HG02884 (cell line): ENCODE measurements around the gene WIF1.

Experiments used
- ATAC-seq: cut with Tn5 transposase; IDR thresholded peaks from one replicate; pipeline ENCODE4 v1.9.1; 2021; ENCODE audit warnings: mild to moderate bottlenecking, moderate library complexity; ENCODE audit not compliant: unreplicated experiment

Gene WIF1

DNA sequence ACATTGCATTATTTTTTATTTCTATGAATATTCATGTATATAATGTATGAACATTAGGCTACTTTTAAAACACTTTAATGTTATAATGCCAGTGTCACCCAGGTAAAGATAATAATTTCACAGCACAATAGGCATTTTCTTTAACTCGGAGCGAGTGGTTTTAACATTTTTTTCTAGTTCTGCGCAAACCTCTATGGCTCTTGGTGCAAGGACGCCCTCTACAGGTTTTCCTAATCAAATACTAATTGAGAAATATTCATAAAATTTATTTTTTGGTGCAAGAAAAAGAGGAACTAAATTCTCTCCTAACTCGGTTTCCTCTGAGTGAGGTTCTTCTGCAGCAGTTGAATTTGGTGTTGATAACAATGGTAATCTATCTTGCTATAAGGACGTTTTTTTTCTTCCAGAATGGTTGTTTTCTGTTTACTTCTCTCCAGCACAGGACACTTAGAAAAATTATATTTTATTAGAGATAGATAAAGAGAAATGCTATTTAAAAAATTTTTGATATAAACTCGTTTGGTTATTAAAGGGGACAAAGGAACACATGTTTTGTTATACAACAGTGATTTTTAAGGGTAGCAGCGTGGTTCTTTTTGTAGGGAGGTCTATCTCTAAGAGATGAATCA lies 2.4 kb upstream of the WIF1 start:
- no peak for ATAC-seq

DNA sequence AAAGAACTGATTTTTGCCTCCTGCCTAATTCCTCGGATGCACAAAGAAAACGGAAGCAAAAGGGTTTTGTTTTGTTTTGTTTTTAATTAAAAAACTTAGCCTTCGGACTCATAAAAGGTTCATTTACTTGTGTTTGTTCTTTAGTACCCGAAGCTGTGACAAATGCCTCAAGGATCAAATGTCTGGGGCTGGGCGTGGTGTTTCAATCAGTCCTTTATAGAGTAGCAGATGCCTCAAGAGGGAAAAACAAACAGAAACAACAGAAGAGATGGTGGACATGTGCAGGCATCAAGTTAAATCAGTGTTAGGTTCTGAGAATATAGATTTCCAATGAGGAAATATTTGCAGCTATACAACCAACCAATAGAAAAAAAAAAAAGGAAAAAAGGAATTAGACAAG lies 1.6 kb upstream of the WIF1 start:
- no peak for ATAC-seq

- ATAC-seq = no peak
These were observed 908 bp upstream of the WIF1 start for GRCh38 chr12:65121956-65122469.

DNA sequence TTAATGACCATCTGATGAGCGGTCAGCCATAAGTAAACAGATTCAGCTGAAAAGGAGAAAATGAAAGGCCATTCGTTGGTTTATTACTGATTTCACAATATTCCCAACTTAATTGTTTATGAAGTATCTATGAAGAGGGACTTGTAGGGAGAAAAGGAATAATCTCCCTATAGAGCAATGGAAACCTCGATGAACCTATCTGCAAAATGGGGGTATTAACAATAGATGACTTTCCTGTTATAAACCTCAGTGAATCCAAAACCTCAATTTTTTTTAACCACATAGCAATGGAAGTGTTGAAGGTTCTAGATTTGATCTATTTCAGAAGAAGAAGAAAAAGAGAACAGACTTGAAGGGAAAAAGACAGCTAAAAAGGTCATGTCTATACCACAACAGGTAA lies 2.0 kb downstream of the WIF1 start:
- no peak for ATAC-seq

DNA sequence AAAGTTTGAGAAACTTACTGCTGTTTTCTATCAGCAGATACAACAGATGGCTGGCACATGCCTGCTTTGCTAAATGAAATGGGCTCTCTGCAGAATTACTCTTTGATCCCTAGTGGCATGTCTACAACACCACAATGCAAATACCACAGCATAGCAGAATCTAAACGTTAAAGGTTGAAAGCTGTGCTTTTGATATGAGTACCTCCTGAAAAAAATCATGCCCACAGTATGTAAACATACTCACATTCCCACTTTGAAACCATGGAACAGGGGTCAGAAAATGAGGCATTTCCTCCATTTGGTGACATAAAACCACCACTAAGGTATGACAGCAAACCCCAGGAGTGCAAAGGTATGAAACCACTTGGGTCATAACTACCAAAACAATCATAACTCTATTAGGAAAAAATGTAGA lies 7.5 kb downstream of the WIF1 start:
- ATAC-seq = no peak

DNA sequence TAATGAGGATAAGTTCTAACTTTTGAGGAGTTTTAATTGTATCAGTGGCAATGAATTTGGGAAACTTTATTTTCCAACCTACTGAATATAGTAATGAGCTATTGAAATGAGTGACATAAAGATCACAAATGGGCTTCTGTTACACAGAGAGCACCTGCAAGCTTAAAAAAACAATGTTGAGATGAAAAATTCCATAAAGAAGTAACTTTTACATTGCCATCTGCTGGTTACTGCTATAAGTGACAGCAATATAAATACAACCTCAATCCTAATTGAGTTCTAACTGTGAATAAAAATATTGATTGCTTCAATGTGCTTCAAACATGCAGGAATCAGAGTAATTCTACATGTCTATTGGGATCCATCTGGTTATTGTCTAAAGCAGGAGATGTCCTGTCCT lies 14.2 kb downstream of the WIF1 start:
- no peak for ATAC-seq

- ATAC-seq = no peak
These were observed 21.0 kb downstream of the WIF1 start for GRCh38 chr12:65100140-65100539.

GRCh38 chr12:65099182-65099581 lies 21.9 kb downstream of the WIF1 start:
- no peak for ATAC-seq

DNA sequence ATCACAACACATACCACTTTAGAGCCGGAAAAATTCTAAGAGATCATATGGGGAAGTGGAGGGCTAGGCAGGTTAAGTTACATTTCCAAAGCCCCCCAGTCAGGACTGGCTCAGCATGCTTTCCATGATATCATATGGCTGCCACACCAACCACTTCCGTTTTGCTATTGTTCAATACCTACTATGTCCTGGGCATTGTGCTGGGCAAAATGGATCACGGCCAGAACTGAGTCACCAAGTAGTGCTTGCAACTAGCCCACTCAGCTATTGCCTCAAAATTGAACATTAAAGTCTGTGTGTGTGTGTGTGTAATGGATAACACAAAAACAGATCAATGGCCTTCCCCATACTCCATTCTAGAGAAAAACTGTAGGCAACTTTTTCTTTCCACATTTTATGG lies 22.7 kb downstream of the WIF1 start:
- ATAC-seq = no peak

DNA sequence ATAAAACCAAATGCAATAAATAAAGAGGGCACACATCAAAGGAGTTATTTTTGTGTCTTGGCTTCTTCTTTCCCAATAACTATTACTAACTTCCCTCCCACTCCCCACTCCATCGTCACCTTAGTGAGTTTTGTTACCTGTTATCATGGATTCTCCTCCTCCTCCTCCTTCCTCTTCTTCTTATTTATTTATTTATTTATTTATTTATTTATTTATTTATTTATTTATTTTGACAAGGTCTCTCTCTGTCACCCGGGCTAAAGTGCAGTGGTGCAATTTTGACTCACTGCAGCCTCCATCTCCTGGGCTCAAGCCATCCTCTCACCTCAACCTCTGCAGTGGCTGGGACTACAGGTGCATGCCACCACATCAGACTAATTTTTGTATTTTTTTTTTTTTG lies 26.4 kb downstream of the WIF1 start:
- no peak for ATAC-seq

DNA sequence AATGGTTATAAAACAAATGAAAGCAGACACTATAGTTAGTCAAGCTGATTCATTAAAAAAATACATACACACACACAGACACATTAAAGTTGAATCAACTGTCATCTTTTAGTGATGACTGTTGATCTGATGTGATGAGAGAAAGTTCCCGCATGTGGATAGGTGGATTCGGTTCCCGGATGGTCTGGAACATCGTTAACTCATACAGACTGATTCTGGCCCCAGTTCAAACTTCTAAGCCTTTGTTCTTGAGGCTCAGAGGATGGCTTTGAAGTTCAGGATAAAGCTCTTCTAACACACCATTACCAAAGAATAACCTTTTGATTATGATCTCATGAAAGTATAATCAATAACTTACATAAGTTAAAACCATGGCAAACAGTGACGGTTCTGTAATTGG lies 27.5 kb downstream of the WIF1 start:
- ATAC-seq = no peak

DNA sequence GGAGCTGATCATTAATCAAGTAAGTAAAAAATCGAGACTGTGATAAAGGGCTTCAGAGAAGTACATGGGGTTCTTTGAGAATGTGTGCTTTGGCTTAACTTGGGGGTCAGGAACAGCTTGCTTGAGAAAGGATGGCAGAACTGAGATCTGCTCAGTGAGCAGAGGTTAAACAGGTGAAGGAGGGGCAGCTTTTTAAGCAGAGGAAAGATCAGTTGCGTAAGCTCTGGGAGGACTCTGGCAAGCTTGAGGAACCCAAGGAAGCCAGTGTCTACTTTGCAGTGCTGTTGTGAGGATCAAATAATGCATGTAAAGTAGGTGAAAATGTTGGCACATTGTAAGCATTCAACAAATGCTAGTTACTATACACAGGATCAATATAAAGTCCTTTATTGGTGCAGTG lies 30.6 kb downstream of the WIF1 start:
- ATAC-seq = no peak

DNA sequence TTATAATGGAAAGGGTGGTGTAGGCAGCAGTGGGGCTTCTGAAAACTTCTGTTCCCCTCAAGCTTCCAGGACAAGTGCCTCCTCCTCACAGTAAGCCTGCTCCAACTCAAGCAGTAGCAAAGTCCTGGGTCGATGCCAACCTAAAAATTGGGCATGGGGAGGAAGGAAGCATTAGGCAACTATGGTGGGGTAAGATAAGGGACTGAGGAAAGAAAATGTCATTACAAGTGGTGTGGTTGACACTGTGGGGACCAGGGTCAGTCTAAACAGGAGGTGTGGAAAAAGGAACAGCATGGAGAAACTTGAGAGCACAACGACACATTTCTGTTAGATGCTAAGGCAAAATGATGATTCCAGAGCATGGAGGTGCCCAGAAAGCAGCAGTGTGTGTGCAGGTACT lies 34.9 kb downstream of the WIF1 start:
- no peak for ATAC-seq

GRCh38 chr12:65084579-65084978 lies 36.5 kb downstream of the WIF1 start:
- ATAC-seq = no peak

DNA sequence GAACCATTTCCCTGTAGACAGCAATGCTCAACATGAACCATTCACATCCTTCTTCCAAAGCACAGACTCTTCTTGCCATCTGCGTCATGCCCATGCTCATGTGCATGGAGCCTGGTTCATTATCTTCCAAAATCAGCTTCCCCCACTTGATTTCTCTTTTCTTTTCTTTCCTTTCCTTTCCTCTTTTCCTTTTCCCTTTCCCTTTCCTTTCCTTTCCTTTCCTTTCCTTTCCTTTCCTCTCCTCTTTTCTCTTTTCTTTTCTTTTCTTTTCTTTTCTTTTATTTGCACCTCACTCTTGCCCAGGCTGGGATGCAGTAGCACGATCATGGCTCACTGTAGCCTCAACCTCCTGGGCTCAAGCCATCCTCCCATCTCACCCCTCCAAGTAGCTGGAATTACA lies 37.5 kb downstream of the WIF1 start:
- no peak for ATAC-seq

DNA sequence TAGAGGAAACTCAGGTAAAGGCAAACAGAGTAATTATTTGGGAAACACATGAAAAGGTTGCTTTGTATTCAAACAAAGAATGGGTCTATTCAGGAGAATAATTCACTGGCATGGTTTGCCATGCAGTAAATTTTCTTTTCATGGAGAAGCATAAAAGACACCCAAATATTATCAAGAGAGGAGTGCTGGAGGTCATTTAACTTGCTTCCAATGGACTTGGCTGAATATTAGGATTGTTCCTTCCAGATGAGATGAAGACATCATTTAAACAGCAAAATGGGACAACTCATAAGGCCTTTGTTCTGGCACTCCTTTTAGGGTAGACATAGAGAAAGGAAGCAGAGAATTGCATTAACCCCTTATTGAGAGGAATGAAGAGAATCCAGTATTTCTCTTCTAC lies 38.7 kb downstream of the WIF1 start:
- no peak for ATAC-seq

DNA sequence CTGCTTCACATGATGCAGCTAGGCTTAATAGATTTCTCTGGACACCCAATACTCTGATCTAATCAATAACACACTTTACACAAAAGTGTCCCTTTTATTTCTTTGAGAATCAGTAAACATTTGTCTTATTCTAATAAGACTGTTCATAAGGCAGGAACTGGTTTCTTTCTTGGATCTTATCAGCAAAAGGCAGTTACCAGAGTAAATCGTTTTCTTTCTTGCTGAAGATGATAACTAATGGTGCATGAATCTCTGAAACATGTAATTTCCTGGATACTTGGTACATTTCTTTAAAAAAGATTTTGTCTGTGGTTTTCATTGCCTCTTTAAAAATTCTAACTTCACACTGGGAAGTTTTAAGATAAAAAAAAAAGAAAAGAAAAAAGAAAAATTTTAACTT lies 39.6 kb downstream of the WIF1 start:
- ATAC-seq = no peak

DNA sequence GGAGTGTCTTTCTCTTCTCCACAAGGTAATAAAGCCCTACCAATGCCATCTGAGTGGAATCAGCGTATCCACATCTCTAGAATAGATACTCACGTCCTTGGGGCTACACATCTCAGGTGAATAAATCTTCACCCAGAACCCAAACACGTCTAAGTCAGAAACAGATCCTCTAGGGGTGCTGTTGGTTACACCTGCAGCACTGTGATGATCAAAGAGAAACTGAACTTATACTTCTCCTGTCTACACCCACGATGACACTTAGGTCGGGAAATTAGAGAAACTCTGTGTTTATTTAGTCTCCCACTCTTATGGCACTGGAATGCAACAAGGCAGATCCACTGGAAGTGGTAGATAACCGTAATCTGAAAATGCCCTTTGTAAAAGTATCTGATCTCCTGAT lies 46.2 kb downstream of the WIF1 start:
- no peak for ATAC-seq

GRCh38 chr12:65069336-65069735 lies 51.8 kb downstream of the WIF1 start:
- no peak for ATAC-seq

- ATAC-seq = no peak
These were observed 53.7 kb downstream of the WIF1 start for GRCh38 chr12:65067383-65067782.

- ATAC-seq = no peak
These were observed 65.2 kb downstream of the WIF1 start for GRCh38 chr12:65055859-65056258.

DNA sequence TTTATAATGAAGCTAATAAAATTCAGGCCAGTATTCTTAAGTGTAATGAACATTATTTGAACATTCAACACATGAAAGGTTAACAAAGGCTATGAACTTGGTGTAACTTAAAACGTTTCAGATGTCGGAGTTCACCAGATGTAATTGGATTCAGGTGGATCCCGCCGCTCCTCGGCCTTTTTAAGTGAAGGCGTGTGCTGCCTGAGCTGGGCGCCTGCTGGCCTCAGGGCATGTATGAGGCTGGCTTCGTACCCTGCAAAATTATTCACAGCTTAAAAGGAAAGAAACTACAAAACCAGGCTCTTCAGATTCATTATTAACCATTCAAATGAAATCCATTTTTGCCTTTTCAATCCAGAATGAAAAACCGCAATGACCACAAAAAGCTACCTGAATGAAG lies 69.9 kb downstream of the WIF1 start:
- ATAC-seq = no peak

DNA sequence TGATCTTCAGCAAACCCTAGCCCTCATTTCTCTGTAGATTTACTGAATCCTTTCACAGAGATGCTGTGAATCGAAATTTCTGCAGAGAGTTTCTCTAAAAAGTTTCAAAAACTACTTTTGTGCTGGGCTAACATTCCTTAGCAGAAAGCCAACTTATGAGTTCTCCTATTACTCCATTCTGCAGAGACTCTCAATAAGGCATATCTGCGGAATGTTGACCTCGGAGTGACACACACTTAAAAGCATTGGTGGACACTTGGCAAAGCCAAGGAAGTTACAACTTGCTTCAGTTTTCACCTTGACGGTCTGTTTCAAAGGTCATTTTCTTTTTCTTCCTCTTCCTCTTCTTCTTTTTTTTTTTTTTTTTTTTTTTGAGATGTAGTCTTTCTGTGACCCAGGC lies 75.8 kb downstream of the WIF1 start:
- ATAC-seq = no peak
